C1 segment of cervical spinal cord (tissue), 14 donors: ENCODE measurements around the gene PPM1K.

Experiments
- DNase-seq, 14 donors: peaks; one replicate each; lab custom pipeline; 2025; lab: John Stamatoyannopoulos, UW

The PPM1K gene

DNA sequence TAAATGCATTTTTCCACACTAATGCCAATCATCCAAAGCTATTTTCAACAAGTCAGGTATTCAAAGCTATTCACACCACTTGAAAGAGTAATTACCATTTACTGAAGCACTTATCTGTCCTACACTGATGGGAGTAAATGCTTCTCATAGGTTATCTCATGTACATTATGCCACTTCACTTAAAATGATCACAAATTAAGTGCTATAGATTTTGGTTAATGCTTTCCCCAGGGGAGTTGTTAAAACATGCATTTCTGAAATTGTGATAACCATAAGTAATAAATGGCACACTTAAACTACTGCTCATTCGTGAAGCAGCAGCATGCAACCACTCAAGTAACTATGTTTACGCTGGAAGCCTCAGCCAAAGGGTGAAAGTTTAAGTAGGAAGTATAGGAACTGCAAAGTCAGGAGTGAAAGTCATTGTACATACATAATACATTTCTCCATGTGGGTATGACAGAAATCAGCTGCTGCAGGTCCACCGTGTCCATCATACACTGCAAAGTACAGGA, 6.6 kb downstream of the PPM1K start:
- DNase-seq: no peak

DNA sequence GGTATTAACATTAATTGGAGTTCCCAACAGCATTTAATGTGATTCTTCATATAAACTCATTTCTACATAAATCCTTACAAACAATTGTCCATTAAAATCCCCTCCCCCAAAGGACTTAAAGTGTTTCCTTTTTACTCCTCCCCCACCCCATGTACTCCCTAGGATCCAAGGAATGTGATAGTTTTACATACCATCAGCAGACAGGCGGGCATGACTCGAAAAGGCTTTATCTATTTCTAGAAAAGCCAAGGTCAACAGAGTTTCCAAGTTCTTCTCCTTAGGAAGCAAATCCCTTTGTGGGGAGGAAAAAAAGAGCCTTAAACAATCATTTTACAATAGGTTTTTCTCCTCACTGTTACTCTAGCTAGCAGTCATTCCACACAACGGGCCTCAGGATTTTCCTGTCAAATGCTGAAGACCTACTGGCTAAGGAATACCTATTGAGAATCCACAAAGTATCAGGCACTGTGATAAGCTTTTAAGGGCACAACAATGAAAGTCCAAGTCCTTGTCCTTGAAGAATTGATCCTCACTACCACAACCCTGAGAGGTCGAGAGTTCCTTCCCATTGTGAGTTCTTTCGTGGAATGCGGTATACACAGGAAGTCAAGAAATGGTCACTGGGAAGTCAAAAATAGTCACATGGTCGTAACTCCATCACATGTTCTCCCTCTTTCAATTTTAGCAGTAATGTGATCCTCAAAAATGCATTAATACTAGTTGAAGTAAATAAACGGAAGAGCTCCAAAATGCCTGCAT, 7.2 kb downstream of the PPM1K start:
- no peak for DNase-seq

DNA sequence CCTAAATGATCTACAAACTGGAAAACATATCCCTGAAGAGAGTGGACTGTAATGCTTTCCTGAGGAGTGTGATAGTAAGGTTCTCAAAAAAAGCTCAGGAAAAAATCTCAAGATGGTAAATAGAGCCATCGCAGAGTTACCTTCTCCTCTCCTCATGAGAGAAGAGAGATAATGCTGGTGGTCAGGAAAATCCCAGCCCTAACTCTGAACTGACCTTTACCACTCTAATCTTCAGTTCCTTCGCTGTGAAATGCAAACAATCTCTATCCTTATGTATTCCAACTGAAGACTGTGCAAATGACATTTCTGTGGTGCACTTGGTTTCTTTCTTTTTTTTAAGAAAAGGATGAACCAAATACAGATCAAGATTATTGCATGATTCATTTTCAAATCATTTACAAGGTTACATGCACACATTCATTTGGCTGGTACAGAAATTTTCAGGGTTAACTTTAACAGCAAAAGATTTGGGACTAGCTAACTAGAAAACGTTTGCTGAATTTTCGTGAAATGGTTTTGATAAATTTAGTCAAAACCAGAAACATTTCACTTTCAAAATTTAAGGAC, 8.3 kb downstream of the PPM1K start:
- DNase-seq: no peak

DNA sequence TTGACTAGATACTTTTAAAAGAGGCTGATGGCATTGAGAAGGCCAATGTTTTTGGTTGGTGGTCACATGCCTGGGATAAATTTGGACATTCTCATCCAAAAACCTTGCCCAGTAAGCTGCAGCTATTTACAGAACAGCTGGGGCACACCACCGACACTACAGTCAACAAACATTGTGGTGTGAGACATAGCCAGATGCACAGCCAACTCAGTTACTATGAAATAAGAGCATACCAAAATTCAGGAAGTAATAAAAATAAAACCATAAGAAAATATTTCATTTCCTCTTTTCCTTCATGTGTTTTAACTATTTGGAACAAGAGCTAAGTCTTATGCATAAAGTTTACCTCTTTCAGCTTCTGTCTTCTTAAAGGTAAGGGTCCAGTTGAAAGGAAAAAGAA, 8.8 kb downstream of the PPM1K start:
- no peak for DNase-seq

DNA sequence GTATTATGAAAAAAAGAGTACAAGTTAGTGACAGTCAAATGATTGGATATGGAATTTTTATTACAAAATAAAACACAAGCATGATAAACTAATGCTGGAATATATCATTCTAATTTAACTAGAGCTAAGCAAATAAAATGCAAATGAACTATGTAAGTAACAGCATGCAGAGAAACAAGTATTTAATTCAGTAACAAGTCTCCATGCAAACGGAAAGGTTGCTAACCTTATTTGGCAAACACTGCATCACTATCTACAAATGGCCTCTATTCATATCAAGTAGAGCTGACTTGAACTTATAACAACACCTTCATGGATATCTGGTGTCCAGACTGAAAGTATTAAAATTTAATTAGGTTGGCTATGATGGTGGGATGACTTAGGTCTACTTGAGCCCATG, 15.4 kb downstream of the PPM1K start:
- DNase-seq: no peak

DNA sequence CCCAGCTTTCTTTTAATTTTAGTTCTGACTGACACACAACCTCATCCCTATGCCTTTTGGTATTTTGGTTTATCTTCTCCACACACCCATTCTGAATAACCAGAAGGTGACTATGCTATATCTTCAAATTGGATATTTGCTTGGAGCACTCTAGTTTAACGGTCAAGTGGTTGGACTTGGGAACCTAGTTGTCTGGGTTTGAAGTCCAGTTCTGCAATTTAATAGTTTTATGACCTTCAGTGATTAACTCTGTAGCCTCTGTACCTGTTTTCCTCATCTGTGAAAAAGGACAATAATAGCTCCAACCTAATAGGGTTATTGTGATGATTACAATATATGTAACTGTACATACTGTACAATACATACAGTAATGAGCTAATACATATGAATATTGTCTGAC, 20.0 kb downstream of the PPM1K start:
- DNase-seq: no peak

DNA sequence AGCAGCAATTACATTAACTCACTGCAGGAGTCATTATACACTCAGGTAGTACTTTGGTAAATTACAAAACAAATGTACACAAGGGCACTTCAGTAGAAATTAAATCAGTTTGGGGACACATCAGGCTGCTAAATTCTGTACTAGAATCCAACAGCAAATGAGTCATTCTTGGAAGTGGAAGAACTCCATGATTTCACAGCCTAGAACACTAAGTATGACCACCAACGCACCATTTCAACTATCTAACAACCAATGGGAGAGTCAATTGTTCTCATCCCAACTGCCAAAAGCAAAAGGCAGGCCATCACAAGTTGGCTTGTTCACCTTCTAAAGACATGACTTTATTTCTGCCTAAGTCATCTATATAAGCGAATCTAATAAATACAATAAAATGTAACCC, 26.6 kb downstream of the PPM1K start:
- DNase-seq: no peak

DNA sequence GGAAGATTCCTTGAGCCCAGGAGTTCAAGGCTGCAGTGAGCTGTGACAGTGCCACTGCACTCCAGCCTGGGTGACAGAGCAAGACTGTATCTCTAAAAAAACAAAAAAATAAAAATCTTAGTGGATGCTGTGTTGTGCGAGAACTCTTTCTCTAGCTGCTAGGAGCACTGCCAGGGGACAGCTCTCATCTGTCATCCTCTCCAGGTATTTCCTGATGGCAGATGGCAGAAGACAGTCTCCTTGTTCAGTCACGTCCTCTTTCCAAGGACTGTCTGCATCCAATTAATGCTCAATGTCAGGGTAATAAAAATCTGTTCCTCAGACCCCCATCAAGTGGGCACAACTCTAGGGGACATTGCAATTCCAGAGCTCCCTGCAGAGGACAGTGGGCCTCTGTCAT, 29.2 kb downstream of the PPM1K start:
- peak in 1 of 14 donors; percentile 77 for DNase-seq

DNA sequence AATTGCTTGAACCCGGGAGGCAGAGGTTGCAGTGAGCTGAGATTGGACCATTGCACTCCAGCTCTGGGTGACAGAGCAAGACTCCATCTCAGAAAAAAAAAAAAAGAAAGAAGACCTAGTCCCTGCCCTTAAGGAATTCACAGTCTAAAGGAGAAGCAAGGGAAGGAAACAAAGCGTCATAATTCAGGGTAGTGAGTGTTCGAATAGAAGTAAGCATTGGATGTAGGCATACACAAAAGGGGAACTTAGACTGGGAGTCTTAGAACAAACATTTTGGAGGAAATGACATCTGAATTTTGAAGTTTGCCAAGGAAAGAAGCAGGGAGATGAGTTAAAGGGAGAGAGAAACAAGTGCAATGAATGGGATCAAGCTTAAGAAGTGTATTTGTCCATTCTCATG, 32.4 kb downstream of the PPM1K start:
- no peak for DNase-seq

DNA sequence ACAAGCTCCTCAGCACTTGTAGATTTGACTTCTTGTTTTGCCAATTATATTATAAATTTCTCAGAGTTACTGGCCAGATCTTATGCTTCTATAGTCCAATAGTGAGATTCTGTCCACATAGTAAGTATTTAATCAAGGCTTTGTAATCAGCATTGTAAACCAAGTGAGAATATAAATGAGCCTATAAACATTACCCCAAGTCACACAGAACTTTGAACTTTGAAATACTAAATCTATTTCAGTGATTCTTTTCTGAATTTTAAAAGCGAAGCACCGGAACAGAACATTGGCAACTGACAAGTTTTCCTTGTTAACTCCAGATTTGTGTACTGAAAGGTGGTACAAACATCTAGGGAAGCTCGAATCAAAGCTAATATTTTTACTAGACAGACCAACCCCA, 37.2 kb downstream of the PPM1K start:
- no peak for DNase-seq

DNA sequence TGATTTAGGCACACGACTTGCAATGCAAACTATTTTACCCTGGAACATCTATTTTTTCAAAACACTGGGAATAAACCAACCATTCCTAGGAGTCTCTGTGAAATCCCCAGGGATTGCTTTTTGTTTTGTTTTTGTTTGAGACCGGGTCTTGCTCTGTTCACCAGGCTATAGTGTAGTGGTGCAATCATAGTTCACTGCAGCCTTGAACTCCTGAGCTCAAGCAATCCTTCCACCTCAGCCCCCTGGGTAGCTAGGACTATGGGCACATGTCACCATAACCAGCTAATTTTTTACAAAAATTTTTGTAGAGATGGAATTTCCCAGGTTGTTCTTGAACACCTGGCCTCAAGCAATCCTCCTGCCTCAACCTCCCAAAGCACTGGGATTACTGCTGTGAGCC, 37.8 kb downstream of the PPM1K start:
- no peak for DNase-seq

DNA sequence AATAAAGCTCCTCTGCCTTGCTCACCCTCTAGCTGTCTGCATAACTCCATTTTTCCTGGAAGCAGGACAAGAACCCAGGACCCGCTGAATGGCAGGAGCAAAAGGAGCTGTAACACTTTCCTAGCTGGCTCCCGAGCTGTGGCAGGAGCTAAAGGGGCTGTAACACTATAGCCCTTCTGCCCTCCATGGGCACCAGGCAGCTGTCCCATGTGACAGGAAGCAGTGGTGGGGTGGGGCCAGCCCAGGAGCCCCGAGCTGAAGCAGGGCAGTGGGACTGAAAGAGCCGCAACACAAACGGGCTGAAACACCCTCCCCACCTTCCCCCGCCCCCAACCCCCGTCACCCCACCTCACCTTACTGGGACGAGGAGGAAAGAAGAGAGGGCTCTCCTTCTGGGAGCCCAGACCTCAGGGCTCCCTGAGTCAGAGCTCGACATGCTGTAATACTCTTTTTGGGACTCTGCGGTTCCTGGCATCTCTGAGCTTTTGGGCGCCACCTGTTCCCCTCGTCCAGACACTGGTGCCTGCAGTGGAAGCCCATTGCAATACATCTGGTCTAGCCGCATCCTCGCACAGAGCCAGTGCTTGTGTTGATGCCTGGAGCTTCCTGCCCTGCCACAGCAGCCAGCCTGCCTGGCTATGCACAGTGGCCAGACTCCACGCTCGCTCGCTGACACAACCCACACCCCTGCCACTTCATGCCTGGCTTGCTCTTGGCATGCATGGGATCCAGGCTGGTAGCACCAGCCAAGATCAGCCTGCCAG, 39.4 kb downstream of the PPM1K start:
- DNase-seq: peak in 1 of 14 donors; percentile 9

DNA sequence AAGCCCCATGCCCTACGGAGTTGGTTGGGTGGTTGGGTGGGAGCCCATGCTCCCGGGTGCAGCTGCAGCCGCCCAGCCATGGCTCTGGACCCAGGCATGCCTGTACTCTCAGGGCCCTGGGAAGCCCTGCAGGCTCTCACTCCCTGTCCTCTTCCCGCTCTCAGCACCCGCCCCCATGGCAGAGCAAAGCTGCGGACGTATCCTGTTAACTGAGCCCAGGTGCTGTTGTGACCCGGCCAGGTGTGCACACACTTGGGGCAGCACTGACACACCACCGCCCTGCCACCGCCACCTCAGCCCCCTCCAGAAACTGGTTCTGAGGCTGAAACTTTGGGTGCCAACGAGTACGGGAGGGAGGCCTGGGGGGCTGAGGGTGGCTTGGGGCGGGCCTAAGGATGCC, 40.3 kb downstream of the PPM1K start:
- no peak for DNase-seq

DNA sequence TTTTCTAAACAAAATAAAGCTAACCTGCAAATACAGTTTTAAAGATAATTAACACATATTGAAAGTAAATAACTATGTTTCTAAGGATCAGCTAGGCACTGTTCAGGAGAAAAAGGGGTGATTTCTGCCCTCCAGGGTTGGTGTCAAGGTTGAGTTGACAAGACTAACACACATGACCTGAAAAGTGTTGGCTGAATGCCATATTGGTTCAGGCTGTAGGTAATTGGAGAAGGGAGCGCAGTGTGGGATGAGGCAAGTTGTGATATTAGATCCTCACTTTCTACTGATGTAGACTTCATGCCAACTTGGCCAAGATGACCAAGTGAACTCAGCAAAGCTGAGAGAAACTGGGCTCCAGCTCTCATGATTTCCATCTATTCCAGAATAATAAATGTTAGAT, 42.2 kb downstream of the PPM1K start:
- no peak for DNase-seq

DNA sequence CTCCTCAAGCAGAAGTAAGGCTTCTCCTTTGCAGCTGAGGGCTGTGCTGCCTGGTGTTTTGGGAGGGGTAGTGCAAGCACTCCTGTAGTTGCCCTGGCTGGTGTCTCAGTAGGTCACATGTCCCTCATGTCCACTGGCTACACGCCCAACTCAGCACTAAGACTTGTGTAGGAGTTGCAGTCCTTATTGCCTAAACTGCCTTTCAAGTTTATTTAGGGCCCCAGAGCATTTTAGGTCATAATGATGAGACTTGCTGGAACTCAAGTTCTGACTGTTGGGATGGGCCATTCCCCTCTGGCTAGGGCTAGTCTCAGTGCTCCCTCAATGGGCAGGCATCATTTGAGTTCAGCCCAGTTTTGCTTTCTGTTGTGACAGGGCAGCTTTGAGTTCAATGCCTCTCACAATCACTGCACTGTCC, 44.1 kb downstream of the PPM1K start:
- DNase-seq: peak in 4 of 14 donors; percentile 5 to 12 (median 6)

DNA sequence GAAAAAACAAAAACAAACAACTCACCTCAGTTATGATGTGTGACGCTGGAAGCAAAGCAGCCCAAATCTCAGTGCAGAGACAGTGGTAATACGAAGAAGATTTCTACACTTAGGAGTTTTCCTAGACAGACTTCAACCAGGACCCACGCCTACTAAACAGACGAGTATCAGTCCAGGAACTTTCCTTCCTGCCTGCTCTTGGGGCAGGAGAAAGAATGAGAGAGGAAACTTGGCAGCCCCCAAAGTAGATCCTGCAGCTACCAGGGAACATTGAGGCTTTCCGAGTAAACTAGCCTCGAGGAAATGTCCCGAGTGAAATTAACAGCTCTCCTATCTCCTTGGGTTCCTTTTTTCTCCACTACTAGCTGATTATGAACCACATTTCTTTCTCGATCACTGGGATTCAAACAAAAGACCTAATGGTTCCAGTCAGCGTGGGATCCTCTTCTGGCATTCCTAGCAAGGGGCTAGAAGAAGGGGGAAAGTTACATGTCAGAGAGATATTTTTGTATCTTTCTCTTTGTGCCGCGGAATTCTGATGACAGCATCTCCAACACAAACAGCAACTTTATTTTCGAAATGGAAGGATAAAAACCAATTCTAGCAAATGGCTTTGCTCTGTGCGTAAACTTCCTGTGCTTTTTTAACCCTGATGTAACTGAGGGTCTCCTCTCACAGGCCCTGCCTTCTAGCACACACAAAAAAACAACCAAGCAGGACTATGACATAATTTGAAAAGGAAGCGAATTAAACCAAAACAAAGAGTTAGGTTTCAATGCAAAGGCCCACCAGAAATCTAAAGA, 53.2 kb downstream of the PPM1K start:
- peak in 1 of 14 donors; percentile 33 for DNase-seq

DNA sequence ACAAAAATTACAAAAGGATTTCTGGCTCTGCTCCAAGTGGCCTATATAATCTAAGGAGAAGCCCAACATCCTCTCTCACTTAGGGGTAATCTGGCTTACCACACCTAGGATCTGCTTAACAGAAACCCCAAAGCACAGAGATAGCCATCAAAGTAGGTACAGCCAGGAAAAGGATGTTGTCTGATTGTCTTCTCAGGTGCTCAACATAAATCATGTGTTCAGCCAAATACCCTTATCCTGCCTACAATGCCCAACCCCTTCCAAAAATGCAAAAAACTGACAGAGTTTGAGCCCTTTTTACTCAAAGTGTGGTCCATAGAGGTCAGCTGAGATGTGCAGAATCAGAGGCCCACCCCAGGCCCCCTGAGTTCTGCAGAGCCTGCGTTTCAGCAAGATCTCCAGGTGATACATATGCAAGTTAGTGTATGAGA, 53.9 kb downstream of the PPM1K start:
- DNase-seq: no peak

DNA sequence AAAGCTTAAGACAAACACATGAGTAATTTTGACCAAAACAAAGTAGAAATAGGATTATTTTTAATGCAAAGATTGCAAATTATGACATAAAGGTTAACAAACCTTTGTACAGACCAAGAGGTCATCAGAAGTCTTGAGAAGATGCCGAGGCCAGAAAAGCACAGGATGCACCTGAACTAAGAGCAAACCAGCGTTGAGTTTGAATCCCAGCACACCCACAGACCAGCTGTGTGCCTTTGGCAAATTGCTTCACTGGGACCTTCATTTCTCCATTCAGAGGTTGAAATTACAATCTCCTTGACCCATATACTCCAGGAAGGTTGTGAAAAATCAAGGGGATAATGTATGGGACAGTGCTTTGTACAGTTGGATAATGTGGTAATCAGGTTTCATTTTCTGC, 56.6 kb downstream of the PPM1K start:
- no peak for DNase-seq

DNA sequence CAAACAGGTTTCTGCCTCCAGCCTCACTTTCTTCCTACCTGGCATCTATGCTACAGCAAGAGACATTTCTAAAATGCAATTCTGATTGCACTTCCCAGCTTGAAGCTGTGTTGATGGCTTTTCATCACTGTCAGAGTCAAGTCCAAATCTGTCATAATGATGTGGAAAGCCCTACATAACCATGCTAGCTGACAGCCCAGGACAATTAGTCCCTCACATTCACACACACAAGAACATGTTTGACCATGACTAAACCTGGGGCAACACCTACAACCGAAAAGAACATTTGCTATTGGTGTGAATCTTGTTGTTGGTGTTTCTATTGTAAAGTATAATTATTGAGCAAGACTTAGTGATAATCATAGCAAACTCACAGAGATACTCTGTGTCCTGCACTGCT, 58.2 kb downstream of the PPM1K start:
- no peak for DNase-seq

DNA sequence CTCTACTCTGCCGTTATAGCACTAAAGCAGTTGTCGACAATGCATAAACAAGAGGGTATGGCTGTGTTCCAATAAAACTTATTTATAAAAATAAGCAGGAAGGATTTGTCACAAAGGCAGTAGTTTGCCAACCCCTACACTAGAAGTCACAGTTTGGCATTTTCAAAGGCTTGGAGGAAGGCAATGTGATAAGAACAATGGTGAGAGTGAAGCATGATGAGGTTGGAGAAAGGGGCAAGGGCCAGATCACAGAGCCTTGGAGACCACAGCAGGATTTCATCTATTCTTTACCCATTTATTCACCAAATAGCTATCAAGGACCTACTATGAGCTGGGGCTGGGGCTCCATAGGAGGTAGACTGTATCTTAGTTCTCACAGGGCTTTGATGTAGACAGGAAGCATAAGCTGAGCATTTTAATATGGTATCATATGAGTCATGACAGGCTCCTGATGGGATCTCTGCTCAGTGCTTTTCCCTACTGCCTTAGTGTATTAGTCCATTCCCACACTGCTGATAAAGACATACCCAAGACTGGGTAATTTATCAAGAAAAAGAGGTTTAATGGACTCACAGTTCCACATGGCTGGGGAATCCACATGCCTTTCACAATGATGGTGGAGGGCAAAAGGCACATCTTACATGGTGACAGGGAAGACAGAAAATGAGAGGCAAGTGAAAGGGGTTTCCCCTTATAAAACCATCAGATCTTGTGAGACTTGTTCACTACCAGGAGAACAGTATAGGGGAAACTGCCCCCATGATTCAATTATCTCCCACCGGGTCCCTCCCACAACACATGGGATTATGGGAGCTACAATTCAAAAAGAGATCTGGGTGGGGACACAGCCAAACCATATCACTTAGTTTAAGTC, 58.9 kb downstream of the PPM1K start:
- DNase-seq: no peak

DNA sequence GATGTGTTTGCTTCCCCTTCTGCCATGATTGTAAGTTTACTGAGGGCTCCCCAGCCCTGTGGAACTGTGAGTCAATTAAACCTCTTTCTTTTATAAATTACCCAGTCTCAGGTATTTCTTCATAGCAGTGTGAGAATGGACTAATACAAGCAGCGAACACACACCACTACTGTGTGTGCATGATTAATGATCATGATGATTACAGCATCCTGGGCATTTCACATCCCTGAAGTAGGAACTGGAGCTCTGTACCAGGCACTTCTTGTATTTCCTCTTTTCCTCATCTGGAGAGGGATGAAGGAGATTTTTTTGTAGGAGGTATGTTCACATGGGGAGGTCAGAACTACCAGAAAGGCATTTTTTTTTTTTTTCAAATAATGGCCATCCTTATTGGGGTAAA, 60.8 kb downstream of the PPM1K start:
- DNase-seq: no peak
